ENCODE results near the gene XAF1. TPM values are rescaled to one million over a fixed set of nuclear protein-coding genes. Genes with fewer than 3 reads are reported as not detected.
"Not testable (repeated sequence)": the region's sequence is repeated elsewhere in the genome, so short reads cannot be mapped to it uniquely, and the experiment has no call there.

The XAF1 gene
- total RNA-seq, 2 experiments from 2014 or later, result 2.2 to 2.7 TPM

GRCh38 chr17:6796017-6796886, 40.4 kb downstream of the XAF1 start:
- POLR2A ChIA-PET, result no interaction called here

GRCh38 chr17:6796887-6797490, 41.1 kb downstream of the XAF1 start:
- POLR2A ChIA-PET, result no interaction called here
- CTCF ChIA-PET, result no interaction called here

More at GRCh38 chr17:6796017-6796886, 40.4 kb downstream of the XAF1 start:
- CTCF ChIA-PET, result no interaction called here

DNA sequence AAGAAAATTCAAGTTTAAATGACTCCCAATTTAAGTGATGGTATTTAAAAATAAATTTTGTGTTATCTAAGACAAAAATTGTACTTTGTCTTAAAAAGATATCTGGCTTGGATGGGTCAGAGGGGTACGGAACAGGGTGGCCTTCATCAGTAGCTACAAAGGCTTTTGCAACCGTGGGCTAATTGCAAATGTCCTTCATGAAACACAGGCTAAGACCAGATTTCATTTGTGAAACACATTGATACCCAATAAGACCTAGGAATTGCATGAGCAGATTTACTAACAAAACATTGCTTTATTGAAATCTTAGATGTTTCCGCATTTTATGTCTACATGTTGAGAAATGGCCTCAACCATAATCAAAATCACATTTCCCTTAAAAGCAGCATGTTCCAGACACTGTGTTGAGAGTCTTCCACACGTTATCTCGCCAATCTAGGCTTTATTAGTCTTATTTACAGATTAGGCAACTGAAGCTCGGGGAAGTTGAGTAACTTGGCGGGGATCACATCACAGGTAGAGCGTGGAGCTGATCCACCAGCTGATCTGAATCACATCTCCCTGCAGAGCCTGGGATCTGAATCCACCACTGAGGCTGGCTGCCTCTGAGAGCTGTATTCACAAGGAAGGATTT, 42.0 kb downstream of the XAF1 start:
- CTCF ChIA-PET, result interaction anchor here (1.0 kb wide), 1 partner anchor 128 kb away, joined by 3 read pairs; no protein-coding TSS in a partner anchor
- POLR2A ChIA-PET, result interaction anchor here (0.5 kb wide), 1 partner anchor 147 kb away, joined by 3 read pairs; no protein-coding TSS in a partner anchor

GRCh38 chr17:6799738-6800137, 43.9 kb downstream of the XAF1 start:
- POLR2A ChIA-PET, result no interaction called here
- CTCF ChIA-PET, result interaction anchor here (0.7 to 2.0 kb wide), 2 partner anchors 131 to 133 kb away, joined by 3 to 4 read pairs; no protein-coding TSS in a partner anchor

DNA sequence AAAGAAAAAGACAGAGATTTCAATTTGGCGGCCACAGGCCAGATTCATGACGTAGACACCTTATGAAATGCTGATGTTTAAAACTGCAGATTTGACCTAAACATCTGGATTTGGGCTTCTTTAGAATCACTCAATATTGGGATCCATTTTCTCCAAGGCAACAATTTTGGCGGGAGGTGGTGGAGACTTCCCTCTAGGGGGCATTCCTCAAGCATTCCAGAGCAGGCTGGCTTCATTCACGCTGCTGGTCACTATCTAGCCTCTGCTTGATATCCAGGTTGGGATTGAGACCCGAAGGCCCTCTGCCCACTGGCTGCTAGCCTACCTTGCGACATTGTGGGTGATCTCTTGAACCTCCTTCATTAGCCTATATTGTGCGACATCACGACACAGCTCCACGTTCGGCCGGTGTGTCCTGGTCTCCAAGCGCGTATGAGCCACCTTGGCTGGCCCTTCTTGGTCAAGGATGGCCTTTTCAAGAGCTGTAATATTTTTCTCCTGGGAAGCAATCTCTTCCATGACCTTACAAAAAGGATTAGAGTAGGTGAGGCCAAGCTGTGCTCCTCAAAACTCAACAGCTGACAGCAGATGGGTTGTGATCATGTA, 44.7 kb downstream of the XAF1 start:
- ChIA-PET CTCF (interaction anchor here (0.7 to 2.0 kb wide), 3 partner anchors 131 to 136 kb away, joined by 3 to 5 read pairs (median 4); no protein-coding TSS in a partner anchor), POLR2A (no interaction called here)

DNA sequence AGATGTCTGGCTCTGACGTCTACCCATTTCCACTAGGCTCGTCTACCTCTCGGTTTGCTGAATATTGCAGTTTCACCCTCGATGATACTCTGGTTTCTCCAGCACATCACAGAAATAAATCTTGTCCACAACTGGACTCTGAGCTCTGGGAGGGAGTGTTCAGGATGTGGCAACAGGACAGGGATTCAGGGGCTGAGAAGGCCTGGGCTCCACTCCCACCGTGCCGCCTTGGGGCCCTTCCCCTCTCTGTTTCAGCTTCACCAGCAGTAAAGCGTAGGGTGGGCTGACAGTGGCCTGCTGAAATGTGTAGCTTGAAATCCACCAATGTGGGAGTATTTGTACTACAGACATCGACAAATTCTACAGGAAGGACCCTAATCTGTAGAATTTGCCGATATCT, 55.7 kb downstream of the XAF1 start:
- ChIA-PET CTCF (no interaction called here), POLR2A (no interaction called here)

- ChIA-PET CTCF (no interaction called here), POLR2A (no interaction called here)
Measured at GRCh38 chr17:6812295-6812694, 56.4 kb downstream of the XAF1 start.

- CTCF ChIA-PET, result no interaction called here
- POLR2A ChIA-PET, result no interaction called here
Measured at GRCh38 chr17:6815775-6816174, 59.9 kb downstream of the XAF1 start.

DNA sequence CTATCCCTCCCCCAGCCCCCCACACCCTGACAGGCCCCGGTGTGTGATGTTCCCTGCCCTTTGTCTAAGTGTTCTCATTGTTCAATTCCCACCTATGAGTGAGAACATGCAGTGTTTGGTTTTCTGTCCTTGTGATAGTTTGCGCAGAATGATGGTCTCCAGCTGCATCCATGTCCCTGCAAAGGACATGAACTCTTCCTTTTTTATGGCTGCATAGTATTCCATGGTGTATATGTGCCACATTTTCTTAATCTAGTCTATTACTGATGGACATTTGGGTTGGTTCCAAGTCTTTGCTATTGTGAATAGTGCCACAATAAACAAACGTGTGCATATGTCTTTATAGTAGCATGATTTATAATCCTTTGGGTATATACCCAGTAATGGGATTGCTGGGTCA, 60.5 kb downstream of the XAF1 start:
- POLR2A ChIA-PET, CTCF ChIA-PET: not testable (repeated sequence)

- CTCF ChIA-PET, result no interaction called here
- POLR2A ChIA-PET, result no interaction called here
Measured at GRCh38 chr17:6818938-6819337, 63.1 kb downstream of the XAF1 start.

DNA sequence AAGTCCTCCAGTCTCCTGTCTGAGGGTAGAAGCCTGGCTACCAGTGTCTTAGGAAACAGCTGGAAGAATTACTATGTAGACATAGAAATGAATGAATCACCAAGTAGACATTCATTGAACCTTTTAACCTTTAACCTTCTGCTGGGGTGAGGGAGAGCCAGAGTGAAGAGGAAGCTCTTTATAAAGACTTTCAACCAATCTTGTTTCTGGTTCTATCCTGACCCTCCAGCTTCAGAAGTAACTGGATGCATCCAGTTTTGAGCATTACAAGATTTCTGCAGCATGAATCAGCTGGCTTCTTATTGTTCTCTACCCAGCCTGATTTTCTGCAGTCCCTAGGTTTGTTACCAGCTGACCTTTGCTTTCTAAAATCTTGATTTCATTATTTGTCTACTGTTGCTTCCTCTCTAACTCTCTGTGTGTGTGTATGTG, 67.2 kb downstream of the XAF1 start:
- ChIA-PET POLR2A (no interaction called here), CTCF (interaction anchor here (1.1 kb wide), 1 partner anchor 16 kb away, joined by 3 read pairs; no protein-coding TSS in a partner anchor)

Other genes starting within 250 kb of the XAF1 start
- gene PITPNM3, start 199.5 kb upstream of the XAF1 start, total RNA-seq, result under 1 TPM; 0.44 to 0.59 TPM
- gene KIAA0753, start 115.3 kb upstream of the XAF1 start, total RNA-seq, result 10 to 100 TPM; 20.8 to 21.4 TPM
- 100 to 1,000 TPM; 121 to 126 TPM for gene TXNDC17, start 115.0 kb upstream of the XAF1 start, total RNA-seq
- gene MED31, start 104.4 kb upstream of the XAF1 start, total RNA-seq, result 10 to 100 TPM; 25.2 to 28.5 TPM
- 1 to 10 TPM; 1.5 TPM for gene C17orf100, start 104.3 kb upstream of the XAF1 start, total RNA-seq
- not detected for gene SLC13A5, start 42.7 kb upstream of the XAF1 start, total RNA-seq
- gene FBXO39, start 20.2 kb downstream of the XAF1 start, total RNA-seq, result not detected
- not detected for gene TEKT1, start 75.7 kb downstream of the XAF1 start, total RNA-seq
- not detected for gene ALOX12, start 240.0 kb downstream of the XAF1 start, total RNA-seq